Measurements from ENCODE around the gene ZNF436. TPM values are rescaled to one million over a fixed set of nuclear protein-coding genes. Genes with fewer than 3 reads are reported as not detected.
"Not testable (repeated sequence)": the region's sequence is repeated elsewhere in the genome, so short reads cannot be mapped to it uniquely, and the experiment has no call there.

ZNF436 gene
- total RNA-seq, 1 donor from 2014 or later, result 40.2 TPM

GRCh38 chr1:23392125-23392855 is 22.7 kb upstream of the ZNF436 start:
- DNase-seq (ENCODE audit: low spot score), result no peak

- DNase-seq (ENCODE audit: low spot score), result no peak
Observed at GRCh38 chr1:23389837-23390321, 20.2 kb upstream of the ZNF436 start.

- DNase-seq (ENCODE audit: low spot score), result no peak
Observed at GRCh38 chr1:23387494-23387893, 17.9 kb upstream of the ZNF436 start.

- DNase-seq (ENCODE audit: low spot score), result no peak
Observed at GRCh38 chr1:23385119-23385621, 15.5 kb upstream of the ZNF436 start.

GRCh38 chr1:23384312-23385058 is 14.8 kb upstream of the ZNF436 start:
- DNase-seq (ENCODE audit: low spot score), result no peak

- no peak for DNase-seq (ENCODE audit: low spot score)
Observed at GRCh38 chr1:23383577-23384311, 14.1 kb upstream of the ZNF436 start.

- no peak for DNase-seq (ENCODE audit: low spot score)
Observed at GRCh38 chr1:23381233-23381885, 11.7 kb upstream of the ZNF436 start.

GRCh38 chr1:23380719-23381118 is 11.1 kb upstream of the ZNF436 start:
- DNase-seq (ENCODE audit: low spot score), result no peak

- not testable (repeated sequence) for DNase-seq (ENCODE audit: low spot score)
Observed at GRCh38 chr1:23380236-23380635, 10.6 kb upstream of the ZNF436 start.

- DNase-seq (ENCODE audit: low spot score), result peak; percentile 51
Observed at GRCh38 chr1:23376890-23377811, 7.5 kb upstream of the ZNF436 start.

- not testable (repeated sequence) for DNase-seq (ENCODE audit: low spot score)
Observed at GRCh38 chr1:23374079-23374735, 4.6 kb upstream of the ZNF436 start.

- DNase-seq (ENCODE audit: low spot score), result no peak
Observed at GRCh38 chr1:23371987-23372880, 2.6 kb upstream of the ZNF436 start.

- DNase-seq (ENCODE audit: low spot score), result peak; percentile 77
Observed at GRCh38 chr1:23370709-23371584, 1.3 kb upstream of the ZNF436 start.

- no peak for DNase-seq (ENCODE audit: low spot score)
Observed at GRCh38 chr1:23370330-23370708, 683 bp upstream of the ZNF436 start.

- peak; percentile 89 for DNase-seq (ENCODE audit: low spot score)
Observed at GRCh38 chr1:23368562-23369334, 888 bp downstream of the ZNF436 start.

GRCh38 chr1:23367791-23368561 is 1.7 kb downstream of the ZNF436 start:
- DNase-seq (ENCODE audit: low spot score), result peak; percentile 99

Data from ureter (tissue), 1 donor.